GM12878 (cell line): ENCODE measurements around the gene TANC2. TPM values are rescaled to one million over a fixed set of nuclear protein-coding genes. Genes with fewer than 3 reads are reported as not detected.

ENCODE experiments used
- ATAC-seq: fragments of 200-7000 bp; cut with Tn5 transposase; 3 replicates; pipeline ENCODE4 v1.9.1; 2020; ENCODE audit warnings: mild to moderate bottlenecking, moderate library complexity
- BruUV-seq: library from RNA; stranded (reverse); fragments of 400-500 nt; replicated peaks from 2 replicates; lab custom pipeline; 2021; lab: Mats Ljungman, UMichigan
- CTCF ChIA-PET: fragments of 300-600 bp; sonication (Branson Sonifier 250); formaldehyde crosslinking; extraction: SDS; loops from one replicate; lab custom pipeline; 2021; ENCODE audit warnings: inconsistent platforms; lab: Yijun Ruan, JAX
- POLR2A ChIA-PET: fragments of 350-600 bp; formaldehyde crosslinking; extraction: SDS; loops from one replicate; lab custom pipeline; 2021; ENCODE audit warnings: inconsistent platforms; lab: Charles Lee
- RAD21 ChIA-PET: fragments of 300-600 bp; sonication (Branson Sonifier 250); formaldehyde crosslinking; loops from one replicate; lab custom pipeline; 2023; ENCODE audit warnings: antibody characterized with exemption; ENCODE audit not compliant: unreplicated experiment; lab: Charles Lee
- SMC1A ChIA-PET: fragments of 300-600 bp; sonication (Branson Sonifier 250); formaldehyde crosslinking; loops from one replicate; lab custom pipeline; 2023; ENCODE audit not compliant: unreplicated experiment, uncharacterized antibody; lab: Charles Lee
- DNase-seq: peaks from one replicate; pipeline ENCODE4 v3.0.0-alpha.2; 2011; ENCODE audit warnings: low read depth, low spot score
- FAIRE-seq: peaks from 3 replicates; lab custom pipeline; 2011; peaks lifted over from hg19 to GRCh38; lab: Jason Lieb, UNC
- H2AFZ ChIP-seq: 2 replicates; pipeline ENCODE4 v1.6.0; 2011; ENCODE audit warnings: low read depth, low read length, control low read depth; ENCODE audit not compliant: control insufficient read depth
- H3K27ac ChIP-seq: 2 replicates; pipeline ENCODE4 v1.5.1; 2011; ENCODE audit warnings: control low read depth; ENCODE audit not compliant: control insufficient read depth, insufficient read depth
- H3K27me3 ChIP-seq, 2 experiments: replicated peaks in 1 of 2; 2 replicates each; pipeline versions ENCODE4 v1.6.0 to v1.6.1; 2011; ENCODE audit warnings: low read length in 1 of 2; ENCODE audit not compliant: control insufficient read depth in 2 of 2, insufficient read depth in 2 of 2
- H3K36me3 ChIP-seq, 2 experiments: 2 replicates each; pipeline ENCODE4 v1.5.1; 2011; ENCODE audit warnings: low read length in 1 of 2; ENCODE audit not compliant: control insufficient read depth in 2 of 2, insufficient read depth in 2 of 2
- H3K4me1 ChIP-seq: 2 replicates; pipeline ENCODE4 v1.6.1; 2011; ENCODE audit warnings: mild to moderate bottlenecking, low read length, moderate library complexity, mixed read lengths; ENCODE audit not compliant: control insufficient read depth, insufficient read depth
- H3K4me2 ChIP-seq: 2 replicates; pipeline ENCODE4 v1.6.0; 2011; ENCODE audit warnings: control low read depth; ENCODE audit not compliant: control insufficient read depth, insufficient read depth
- H3K4me3 ChIP-seq: fragments of 200-600 bp; sonication (generic); 2 replicates; pipeline ENCODE4 v1.5.1; 2016
- H3K79me2 ChIP-seq: 2 replicates; pipeline ENCODE4 v1.6.0; 2011; ENCODE audit warnings: low read length; ENCODE audit not compliant: control insufficient read depth, insufficient read depth
- H3K9ac ChIP-seq: 2 replicates; pipeline ENCODE4 v1.8.0; 2011; ENCODE audit warnings: low read length, control low read depth, mixed read lengths; ENCODE audit not compliant: control insufficient read depth, insufficient read depth
- H3K9me3 ChIP-seq: replicated peaks from 3 replicates; pipeline ENCODE4 v1.5.1; 2011; ENCODE audit warnings: mild to moderate bottlenecking, low read length; ENCODE audit not compliant: control insufficient read depth, insufficient read depth
- H4K20me1 ChIP-seq: 2 replicates; pipeline ENCODE4 v1.6.0; 2011; ENCODE audit not compliant: control insufficient read depth, insufficient read depth
- BMI1 ChIP-seq: fragments of 450-650 bp; IDR thresholded peaks from 2 replicates; pipeline ENCODE4 v1.6.1; 2016; ENCODE audit warnings: mild to moderate bottlenecking, moderate library complexity, borderline replicate concordance
- CHD1 ChIP-seq: IDR thresholded peaks from 2 replicates; pipeline ENCODE4 v1.6.1; 2012; ENCODE audit warnings: low read depth, low read length, improper control_type of control experiment
- CHD2 ChIP-seq: IDR thresholded peaks from 2 replicates; pipeline ENCODE4 v1.6.1; 2011; ENCODE audit warnings: low read depth, low read length, improper control_type of control experiment, borderline replicate concordance
- DPF2 ChIP-seq: fragments of 450-650 bp; IDR thresholded peaks from 2 replicates; pipeline ENCODE4 v1.6.1; 2017; ENCODE audit warnings: mild to moderate bottlenecking
- GABPA ChIP-seq: IDR thresholded peaks from 2 replicates; pipeline ENCODE4 v1.6.1; 2014; ENCODE audit warnings: antibody characterized with exemption, low read depth, mild to moderate bottlenecking, inconsistent platforms
- PAX8 ChIP-seq: fragments of 450-650 bp; IDR thresholded peaks from 2 replicates; pipeline ENCODE4 v1.6.1; 2017; ENCODE audit warnings: mild to moderate bottlenecking, moderate library complexity
- PBX3 ChIP-seq: IDR thresholded peaks from 2 replicates; pipeline ENCODE4 v1.6.1; 2011; ENCODE audit warnings: mild to moderate bottlenecking, low read depth, low read length, moderate library complexity; ENCODE audit not compliant: insufficient replicate concordance
- PKNOX1 ChIP-seq: fragments of 450-650 bp; IDR thresholded peaks from 2 replicates; pipeline ENCODE4 v1.6.1; 2016; ENCODE audit warnings: mild to moderate bottlenecking
- POLR2AphosphoS5 ChIP-seq: IDR thresholded peaks from 2 replicates; pipeline ENCODE4 v1.6.1; 2011; ENCODE audit warnings: mild to moderate bottlenecking, low read length, inconsistent platforms
- SMC3 ChIP-seq: IDR thresholded peaks from 2 replicates; pipeline ENCODE4 v1.6.1; 2011; ENCODE audit warnings: low read length, improper control_type of control experiment, borderline replicate concordance
- STAT1 ChIP-seq: fragments of 450-650 bp; conservative IDR thresholded peaks from 2 replicates; pipeline ENCODE4 v1.6.1; 2014; ENCODE audit warnings: antibody characterized with exemption, mild to moderate bottlenecking
- SUZ12 ChIP-seq: fragments of 200-600 bp; sonication (generic); IDR thresholded peaks from one replicate; pipeline ENCODE4 v1.6.1; 2018; ENCODE audit warnings: antibody characterized with exemption, mild to moderate bottlenecking; ENCODE audit not compliant: unreplicated experiment
- TCF7 ChIP-seq: IDR thresholded peaks from 2 replicates; pipeline ENCODE4 v1.6.1; 2014; ENCODE audit warnings: antibody characterized with exemption, borderline replicate concordance
- ZNF384 ChIP-seq: IDR thresholded peaks from 2 replicates; pipeline ENCODE4 v1.6.1; 2012; ENCODE audit warnings: low read depth, mild to moderate bottlenecking, low read length, improper control_type of control experiment, borderline replicate concordance
- WGBS: methylation state at CpG from one replicate; pipeline ENCODE4 v1.1.6; 2016; ENCODE audit warnings: low lambda C conversion rate; ENCODE audit not compliant: insufficient replicate concordance, insufficient coverage; ENCODE audit errors: missing lambda C conversion rate; 5-methylcytosine and 5-hydroxymethylcytosine counted together
- in situ Hi-C: fragments of 300-500 bp; cut with MboI; formaldehyde crosslinking; loops from 9 replicates; pipeline ENCODE4 v1.14.3; 2018; ENCODE audit warnings: mixed read lengths
- intact Hi-C: fragments of 100-400 bp; cut with micrococcal nuclease; formaldehyde crosslinking; loops from one replicate; pipeline ENCODE4 v1.14.2; 2022; ENCODE audit not compliant: unreplicated experiment
- polyA plus RNA-seq, 11 experiments: library from polyadenylated mRNA; depleted of rRNA in 4 of 11; unstranded in 6 of 11; stranded (reverse) in 5 of 11; fragments of >200 nt; fragmentation: Nextera tagmentation in 4 of 11; fragmentation: Illumina TruSeq in 1 of 11; extraction: Ambion mirVana in 4 of 11; extraction: Trizol in 1 of 11; gene quantifications; 1 replicate in 1 of 11; 2 replicates in 10 of 11; pipeline versions ENCODE4 v1.2.1 to v1.2.3, GENCODE V29; 2011 to 2016; ENCODE audit warnings: inconsistent platforms in 2 of 11, missing spikeins in 2 of 11, low read depth in 1 of 11
- total RNA-seq, 4 experiments: library from RNA; depleted of rRNA in 3 of 4; stranded (reverse); fragments of >200 nt in 3 of 4; fragmentation: Illumina TruSeq in 1 of 4; extraction: Trizol in 1 of 4; gene quantifications; 2 replicates each; pipeline versions ENCODE4 v1.2.1 to v1.2.3, GENCODE V29; 2013 to 2021
- TF ChIP-seq, protein P1 (sequence below): fragments of 150-350 bp; IDR thresholded peaks from 2 replicates; pipeline ENCODE4 v1.6.1; 2016; ENCODE audit warnings: low read depth, low read length
- TF ChIP-seq, protein P2 (sequence below): IDR thresholded peaks from 2 replicates; pipeline ENCODE4 v1.6.1; 2012; ENCODE audit warnings: low read depth, low read length, improper control_type of control experiment
- TF ChIP-seq, protein P3 (sequence below): fragments of 450-650 bp; IDR thresholded peaks from 2 replicates; pipeline ENCODE4 v1.6.1; 2017; ENCODE audit warnings: low read depth, mild to moderate bottlenecking, moderate library complexity

TANC2 gene
- total and polyA plus RNA-seq, 10 of the 15 experiments (the other 5 are each of a cell fraction or from before 2014, with no cell fraction given): under 0.01 to 0.13 (median 0.03) TPM; not detected in 2

DNA sequence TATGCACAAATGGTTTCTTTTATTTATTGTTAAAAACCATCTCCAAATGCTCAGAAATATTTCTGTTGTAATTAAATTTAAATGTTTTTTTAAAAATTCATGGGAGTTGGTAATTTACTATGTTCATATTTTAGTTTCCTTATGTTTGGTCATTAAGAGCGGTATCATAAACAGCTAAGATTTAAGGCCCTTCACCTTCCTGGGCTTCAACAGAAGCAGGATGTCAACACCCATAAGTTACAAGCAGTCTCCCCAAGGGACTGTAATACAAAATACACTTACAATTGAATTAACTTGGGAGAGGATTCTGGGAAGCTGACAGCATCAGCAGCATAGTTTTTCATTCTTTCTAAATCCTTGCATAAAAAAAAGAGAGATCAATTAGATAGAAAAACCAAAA, 30.9 kb upstream of the TANC2 start (continued):
- TF ChIP-seq, protein P1, sequence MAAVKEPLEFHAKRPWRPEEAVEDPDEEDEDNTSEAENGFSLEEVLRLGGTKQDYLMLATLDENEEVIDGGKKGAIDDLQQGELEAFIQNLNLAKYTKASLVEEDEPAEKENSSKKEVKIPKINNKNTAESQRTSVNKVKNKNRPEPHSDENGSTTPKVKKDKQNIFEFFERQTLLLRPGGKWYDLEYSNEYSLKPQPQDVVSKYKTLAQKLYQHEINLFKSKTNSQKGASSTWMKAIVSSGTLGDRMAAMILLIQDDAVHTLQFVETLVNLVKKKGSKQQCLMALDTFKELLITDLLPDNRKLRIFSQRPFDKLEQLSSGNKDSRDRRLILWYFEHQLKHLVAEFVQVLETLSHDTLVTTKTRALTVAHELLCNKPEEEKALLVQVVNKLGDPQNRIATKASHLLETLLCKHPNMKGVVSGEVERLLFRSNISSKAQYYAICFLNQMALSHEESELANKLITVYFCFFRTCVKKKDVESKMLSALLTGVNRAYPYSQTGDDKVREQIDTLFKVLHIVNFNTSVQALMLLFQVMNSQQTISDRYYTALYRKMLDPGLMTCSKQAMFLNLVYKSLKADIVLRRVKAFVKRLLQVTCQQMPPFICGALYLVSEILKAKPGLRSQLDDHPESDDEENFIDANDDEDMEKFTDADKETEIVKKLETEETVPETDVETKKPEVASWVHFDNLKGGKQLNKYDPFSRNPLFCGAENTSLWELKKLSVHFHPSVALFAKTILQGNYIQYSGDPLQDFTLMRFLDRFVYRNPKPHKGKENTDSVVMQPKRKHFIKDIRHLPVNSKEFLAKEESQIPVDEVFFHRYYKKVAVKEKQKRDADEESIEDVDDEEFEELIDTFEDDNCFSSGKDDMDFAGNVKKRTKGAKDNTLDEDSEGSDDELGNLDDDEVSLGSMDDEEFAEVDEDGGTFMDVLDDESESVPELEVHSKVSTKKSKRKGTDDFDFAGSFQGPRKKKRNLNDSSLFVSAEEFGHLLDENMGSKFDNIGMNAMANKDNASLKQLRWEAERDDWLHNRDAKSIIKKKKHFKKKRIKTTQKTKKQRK: no peak
- TF ChIP-seq, protein P2, sequence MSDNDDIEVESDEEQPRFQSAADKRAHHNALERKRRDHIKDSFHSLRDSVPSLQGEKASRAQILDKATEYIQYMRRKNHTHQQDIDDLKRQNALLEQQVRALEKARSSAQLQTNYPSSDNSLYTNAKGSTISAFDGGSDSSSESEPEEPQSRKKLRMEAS: no peak
- TF ChIP-seq BMI1: no peak
- TF ChIP-seq DPF2: no peak

DNA sequence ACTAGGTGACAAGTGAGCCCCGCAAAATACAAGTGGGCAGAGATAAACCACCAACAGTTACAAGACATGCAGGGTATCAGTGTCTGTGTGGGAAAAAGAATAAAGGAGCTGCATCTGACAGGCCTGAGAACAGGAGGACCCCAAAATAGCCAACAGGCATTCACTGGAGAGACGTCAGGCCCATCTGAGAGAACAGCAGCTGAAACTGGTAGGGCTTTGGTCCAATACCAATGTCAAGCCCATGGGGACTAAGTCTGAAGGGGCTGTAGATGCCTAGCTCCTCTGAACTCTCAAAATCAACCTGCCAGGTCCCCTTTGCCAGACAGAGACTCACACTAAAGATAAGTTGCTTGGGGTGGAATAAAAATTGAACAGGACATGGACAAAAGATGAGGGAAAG, 30.5 kb upstream of the TANC2 start:
- WGBS: 48% methylated on average over 2 of the region's 2 CpGs
- in situ Hi-C loops: no loop called here
- H4K20me1 ChIP-seq: no peaks in the 10 kb centered on the region
- SMC1A ChIA-PET: no interaction called here
- H2AFZ ChIP-seq: no peak overlapping the region
- no peak overlapping the region for H3K4me3 ChIP-seq
- H3K4me2 ChIP-seq: no peak overlapping the region
- no peak for DNase-seq
- no peaks in the 10 kb centered on the region for H3K27me3 ChIP-seq
- FAIRE-seq: no peak
- RAD21 ChIA-PET: no interaction called here
- H3K79me2 ChIP-seq: no peaks in the 10 kb centered on the region
- POLR2A ChIA-PET: no interaction called here
- no peaks in the 10 kb centered on the region for H3K36me3 ChIP-seq
- intact Hi-C loops: no loop called here
- no peaks in the 10 kb centered on the region for H3K9me3 ChIP-seq
- no peaks in the 10 kb centered on the region for H3K4me1 ChIP-seq
- BruUV-seq: no TSS peak
- H3K27ac ChIP-seq: no peak overlapping the region
- H3K9ac ChIP-seq: no peak overlapping the region
- ATAC-seq: no peak
- CTCF ChIA-PET: no interaction called here
- TF ChIP-seq PBX3 (no peak), PKNOX1 (no peak), SUZ12 (no peak), POLR2AphosphoS5 (no peak), CHD1 (no peak), STAT1 (no peak), SMC3 (no peak), ZNF384 (no peak), TCF7 (no peak), GABPA (no peak), CHD2 (no peak), PAX8 (no peak)
- TF ChIP-seq, protein P3, sequence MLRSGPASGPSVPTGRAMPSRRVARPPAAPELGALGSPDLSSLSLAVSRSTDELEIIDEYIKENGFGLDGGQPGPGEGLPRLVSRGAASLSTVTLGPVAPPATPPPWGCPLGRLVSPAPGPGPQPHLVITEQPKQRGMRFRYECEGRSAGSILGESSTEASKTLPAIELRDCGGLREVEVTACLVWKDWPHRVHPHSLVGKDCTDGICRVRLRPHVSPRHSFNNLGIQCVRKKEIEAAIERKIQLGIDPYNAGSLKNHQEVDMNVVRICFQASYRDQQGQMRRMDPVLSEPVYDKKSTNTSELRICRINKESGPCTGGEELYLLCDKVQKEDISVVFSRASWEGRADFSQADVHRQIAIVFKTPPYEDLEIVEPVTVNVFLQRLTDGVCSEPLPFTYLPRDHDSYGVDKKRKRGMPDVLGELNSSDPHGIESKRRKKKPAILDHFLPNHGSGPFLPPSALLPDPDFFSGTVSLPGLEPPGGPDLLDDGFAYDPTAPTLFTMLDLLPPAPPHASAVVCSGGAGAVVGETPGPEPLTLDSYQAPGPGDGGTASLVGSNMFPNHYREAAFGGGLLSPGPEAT: no peak
- TF ChIP-seq, protein P2: no peak
